Activated B cell treated with CpG ODN at 0.5 μM for 24 hours (primary cell): ENCODE measurements around the gene RTN4. TPM values are rescaled to one million over a fixed set of nuclear protein-coding genes. Genes with fewer than 3 reads are reported as not detected.
"Not testable (repeated sequence)": the region's sequence is repeated elsewhere in the genome, so short reads cannot be mapped to it uniquely, and the experiment has no call there.

Experiments
- ATAC-seq: fragments of 200-7000 bp; cut with Tn5 transposase; one replicate; pipeline ENCODE4 v1.10.0; 2021; ENCODE audit warnings: low read depth, mild to moderate bottlenecking, moderate library complexity
- CTCF ChIA-PET: fragments of 350-600 bp; sonication (Branson Sonifier 250); formaldehyde crosslinking; loops from one replicate; lab custom pipeline; 2021; ENCODE audit warnings: antibody characterized with exemption; lab: Charles Lee
- POLR2A ChIA-PET: fragments of 350-600 bp; sonication (Branson Sonifier 250); formaldehyde crosslinking; loops from one replicate; lab custom pipeline; 2021; ENCODE audit warnings: antibody characterized with exemption; lab: Charles Lee
- DNase-seq: peaks from one replicate; pipeline ENCODE4 v3.0.0; 2022
- H3K27ac Mint-ChIP-seq: one replicate; pipeline ENCODE4 v1.8.0; 2020; ENCODE audit warnings: mixed read lengths
- H3K27me3 Mint-ChIP-seq: one replicate; pipeline ENCODE4 v1.8.0; 2021; ENCODE audit warnings: mixed read lengths
- H3K36me3 Mint-ChIP-seq: one replicate; pipeline ENCODE4 v1.8.0; 2021; ENCODE audit warnings: low read depth, mixed read lengths
- H3K4me1 Mint-ChIP-seq: one replicate; pipeline ENCODE4 v1.8.0; 2021; ENCODE audit warnings: mixed read lengths
- H3K4me3 Mint-ChIP-seq: one replicate; pipeline ENCODE4 v1.8.0; 2020; ENCODE audit warnings: mild to moderate bottlenecking, mixed read lengths
- H3K9me3 Mint-ChIP-seq: one replicate; pipeline ENCODE4 v1.8.0; 2020; ENCODE audit warnings: mixed read lengths
- intact Hi-C: fragments of 100-400 bp; cut with micrococcal nuclease; formaldehyde crosslinking; loops from one replicate; pipeline ENCODE4 v1.15.1; 2024
- total RNA-seq: library from RNA; stranded (reverse); gene quantifications from 2 replicates; pipeline ENCODE4 v1.2.3, GENCODE V29; 2022
- TF ChIP-seq, protein P1 (sequence below): fragments of 200-600 bp; IDR thresholded peaks from one replicate; pipeline ENCODE4 v1.8.0; 2022; ENCODE audit warnings: antibody characterized with exemption, mild to moderate bottlenecking

The RTN4 gene
- total RNA-seq, 1 donor from 2014 or later, result 60.5 TPM

GRCh38 chr2:55080204-55080738 is 30.0 kb upstream of the RTN4 start:
- ChIA-PET CTCF (no interaction called here), POLR2A (no interaction called here)
- no peaks in the 10 kb centered on the region for H3K4me1 Mint-ChIP-seq
- no peak overlapping the region for H3K27ac Mint-ChIP-seq
- no peaks in the 10 kb centered on the region for H3K36me3 Mint-ChIP-seq
- H3K9me3 Mint-ChIP-seq, result peaks cover 8% of the 10 kb centered on the region
- no peak for DNase-seq
- no peak for ATAC-seq
- H3K4me3 Mint-ChIP-seq, result no peak overlapping the region
- TF ChIP-seq, protein P1, sequence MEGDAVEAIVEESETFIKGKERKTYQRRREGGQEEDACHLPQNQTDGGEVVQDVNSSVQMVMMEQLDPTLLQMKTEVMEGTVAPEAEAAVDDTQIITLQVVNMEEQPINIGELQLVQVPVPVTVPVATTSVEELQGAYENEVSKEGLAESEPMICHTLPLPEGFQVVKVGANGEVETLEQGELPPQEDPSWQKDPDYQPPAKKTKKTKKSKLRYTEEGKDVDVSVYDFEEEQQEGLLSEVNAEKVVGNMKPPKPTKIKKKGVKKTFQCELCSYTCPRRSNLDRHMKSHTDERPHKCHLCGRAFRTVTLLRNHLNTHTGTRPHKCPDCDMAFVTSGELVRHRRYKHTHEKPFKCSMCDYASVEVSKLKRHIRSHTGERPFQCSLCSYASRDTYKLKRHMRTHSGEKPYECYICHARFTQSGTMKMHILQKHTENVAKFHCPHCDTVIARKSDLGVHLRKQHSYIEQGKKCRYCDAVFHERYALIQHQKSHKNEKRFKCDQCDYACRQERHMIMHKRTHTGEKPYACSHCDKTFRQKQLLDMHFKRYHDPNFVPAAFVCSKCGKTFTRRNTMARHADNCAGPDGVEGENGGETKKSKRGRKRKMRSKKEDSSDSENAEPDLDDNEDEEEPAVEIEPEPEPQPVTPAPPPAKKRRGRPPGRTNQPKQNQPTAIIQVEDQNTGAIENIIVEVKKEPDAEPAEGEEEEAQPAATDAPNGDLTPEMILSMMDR, result no peak
- H3K27me3 Mint-ChIP-seq, result peaks cover 3% of the 10 kb centered on the region
- intact Hi-C loops, result no loop called here

- no peaks in the 10 kb centered on the region for H3K36me3 Mint-ChIP-seq
- no peaks in the 10 kb centered on the region for H3K4me1 Mint-ChIP-seq
- no peak overlapping the region for H3K27ac Mint-ChIP-seq
- TF ChIP-seq, protein P1, result no peak
- ChIA-PET CTCF (no interaction called here), POLR2A (no interaction called here)
- ATAC-seq, result no peak
- intact Hi-C loops, result no loop called here
- H3K4me3 Mint-ChIP-seq, result no peak overlapping the region
- H3K9me3 Mint-ChIP-seq, result peaks cover 8% of the 10 kb centered on the region
- peaks cover 3% of the 10 kb centered on the region for H3K27me3 Mint-ChIP-seq
- no peak for DNase-seq
Observed at GRCh38 chr2:55078956-55079355, 28.7 kb upstream of the RTN4 start.

DNA sequence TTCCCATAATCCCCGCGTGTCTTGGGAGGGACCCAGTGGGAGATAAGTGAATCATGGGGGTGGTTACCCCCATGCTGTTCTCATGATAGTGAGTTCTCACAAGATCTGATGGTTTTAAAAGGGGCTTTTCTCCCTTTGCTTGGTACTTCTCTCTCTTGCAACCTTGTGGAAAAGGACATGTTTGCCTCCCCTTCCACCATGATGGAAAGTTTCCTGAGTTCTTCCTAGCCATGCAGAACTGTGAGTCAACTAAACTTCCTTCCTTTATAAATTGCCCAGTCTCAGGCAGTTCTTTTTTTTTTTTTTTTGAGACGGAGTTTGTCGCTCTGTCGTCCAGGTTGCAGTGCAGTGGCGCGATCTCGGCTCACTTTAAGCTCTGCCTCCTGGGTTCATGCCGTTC is 26.5 kb upstream of the RTN4 start:
- ATAC-seq (no peak), DNase-seq (no peak)
- H3K4me1 Mint-ChIP-seq, result no peaks in the 10 kb centered on the region
- H3K4me3 Mint-ChIP-seq, result no peak overlapping the region
- CTCF ChIA-PET, result no interaction called here
- intact Hi-C loops, result no loop called here
- no peaks in the 10 kb centered on the region for H3K36me3 Mint-ChIP-seq
- H3K27me3 Mint-ChIP-seq, result peaks cover 3% of the 10 kb centered on the region
- POLR2A ChIA-PET, result no interaction called here
- peaks cover 8% of the 10 kb centered on the region for H3K9me3 Mint-ChIP-seq
- no peak overlapping the region for H3K27ac Mint-ChIP-seq
- TF ChIP-seq, protein P1, result no peak

- CTCF ChIA-PET, ATAC-seq, POLR2A ChIA-PET, DNase-seq, H3K4me3 Mint-ChIP-seq, H3K27me3 Mint-ChIP-seq, H3K4me1 Mint-ChIP-seq, H3K9me3 Mint-ChIP-seq, H3K36me3 Mint-ChIP-seq, intact Hi-C loops, H3K27ac Mint-ChIP-seq: not testable (repeated sequence)
Observed at GRCh38 chr2:55076019-55076418, 25.8 kb upstream of the RTN4 start.

DNA sequence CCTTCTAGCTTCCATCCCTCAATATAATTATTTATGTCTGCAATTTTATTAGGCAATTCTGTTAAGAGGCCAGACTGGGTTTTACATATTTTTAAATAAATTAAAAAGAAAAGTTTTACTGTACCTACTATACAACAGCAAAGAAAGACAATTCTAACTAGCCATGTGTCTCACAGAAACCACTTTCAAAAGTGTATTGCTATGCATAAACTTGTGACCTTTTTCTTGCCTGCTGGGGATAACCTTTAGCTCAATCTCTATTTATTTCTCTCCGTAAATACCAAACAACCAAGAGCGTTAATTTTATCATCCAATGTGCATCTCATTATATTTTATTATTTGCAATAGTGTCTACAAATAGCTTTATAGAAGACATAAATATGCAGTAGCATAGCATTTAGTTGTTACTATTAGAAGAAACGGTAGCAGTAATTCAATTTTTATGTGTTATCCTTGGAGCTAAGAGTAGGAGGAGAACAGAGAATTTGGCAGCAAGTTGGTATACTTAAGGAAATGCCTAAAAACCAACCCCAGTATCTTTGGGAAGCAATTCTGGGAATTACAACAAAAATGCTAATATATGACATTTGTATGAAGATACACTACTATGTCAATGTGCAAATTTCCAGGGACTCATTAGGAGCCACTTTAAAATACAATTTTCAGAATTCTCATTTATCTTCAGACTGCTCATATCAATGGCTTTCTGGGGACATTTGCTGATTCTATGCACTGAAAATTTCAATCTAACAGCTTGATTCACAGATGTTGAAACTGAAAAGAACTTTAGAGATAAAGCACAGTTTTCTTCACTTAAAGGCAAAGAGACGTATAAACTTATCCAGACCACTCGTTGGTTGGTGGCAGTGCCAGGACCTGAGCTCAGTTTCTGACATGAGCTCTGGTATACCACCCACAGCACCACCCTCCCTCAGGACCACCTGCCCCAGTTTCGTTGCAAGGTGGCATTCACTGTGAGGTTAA is 23.0 kb upstream of the RTN4 start:
- no peaks in the 10 kb centered on the region for H3K4me1 Mint-ChIP-seq
- ChIA-PET CTCF (interaction anchor here (0.6 kb wide), 1 partner anchor 114 kb away, joined by 3 read pairs; no protein-coding TSS in a partner anchor), POLR2A (no interaction called here)

More for the DNA sequence above, 23.0 kb upstream of the RTN4 start:
- TF ChIP-seq, protein P1, result no peak
- Mint-ChIP-seq H3K27ac (no peak overlapping the region), H3K4me3 (no peak overlapping the region), H3K27me3 (peaks cover 3% of the 10 kb centered on the region), H3K36me3 (no peaks in the 10 kb centered on the region), H3K9me3 (no peaks in the 10 kb centered on the region)
- intact Hi-C loops, result no loop called here
- DNase-seq (no peak), ATAC-seq (no peak)
